RWPE1 (cell line): ENCODE results near the gene CNTNAP2.
"Not testable (repeated sequence)": the region's sequence is repeated elsewhere in the genome, so short reads cannot be mapped to it uniquely, and the experiment has no call there.

Source experiments
- CTCF ChIA-PET: fragments of 350-600 bp; sonication (Branson Sonifier 250); formaldehyde crosslinking; extraction: SDS; loops from one replicate; lab custom pipeline; 2021; lab: Yijun Ruan, JAX
- POLR2A ChIA-PET: fragments of 400-600 bp; formaldehyde crosslinking; extraction: SDS; loops from one replicate; lab custom pipeline; 2020; ENCODE audit warnings: antibody characterized with exemption; ENCODE audit not compliant: low non-redundant PET; lab: Yijun Ruan, JAX
- DNase-seq: peaks from one replicate; pipeline ENCODE4 v3.0.0; 2012; ENCODE audit warnings: low spot score
- H3K27ac ChIP-seq: fragments of 450-650 bp; 2 replicates; pipeline ENCODE4 v1.5.1; 2017
- CTCF ChIP-seq: fragments of 450-650 bp; conservative IDR thresholded peaks from 2 replicates; pipeline ENCODE4 v1.5.1; 2017; ENCODE audit warnings: low read depth, mild to moderate bottlenecking

CNTNAP2 gene

DNA sequence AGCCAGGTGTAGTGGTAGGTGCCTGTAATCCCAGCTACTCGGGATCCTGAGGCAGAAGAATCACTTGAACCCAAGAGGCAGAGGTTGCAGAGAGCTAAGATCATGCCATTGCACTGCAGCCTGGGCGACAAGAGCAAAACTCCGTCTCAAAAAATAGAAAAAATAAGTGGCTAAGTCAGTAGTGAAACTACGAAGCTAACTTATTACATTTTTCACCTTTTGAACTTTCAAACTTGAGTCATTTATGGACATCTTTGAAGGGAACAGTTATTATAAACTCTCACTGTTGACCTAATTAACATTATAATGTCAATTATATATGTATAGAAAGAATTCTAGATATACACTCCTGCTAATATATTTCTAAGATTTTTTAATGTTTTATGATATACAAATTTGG, 1932.5 kb downstream of the CNTNAP2 start:
- H3K27ac ChIP-seq: no peak overlapping the region
- ChIA-PET POLR2A (no interaction called here), CTCF (interaction anchor here (0.7 kb wide), 1 partner anchor 140 kb away, joined by 3 read pairs; no protein-coding TSS in a partner anchor)
- DNase-seq: no peak
- TF ChIP-seq CTCF: no peak

- no peak for DNase-seq
- ChIA-PET CTCF (no interaction called here), POLR2A (no interaction called here)
- no peak overlapping the region for H3K27ac ChIP-seq
- TF ChIP-seq CTCF: no peak
Observed at GRCh38 chr7:148050492-148051158, 1934.0 kb downstream of the CNTNAP2 start.

GRCh38 chr7:148056406-148056805, 1939.8 kb downstream of the CNTNAP2 start:
- ChIA-PET POLR2A (no interaction called here), CTCF (no interaction called here)
- no peak overlapping the region for H3K27ac ChIP-seq
- TF ChIP-seq CTCF: no peak
- DNase-seq: no peak

GRCh38 chr7:148058092-148058491, 1941.5 kb downstream of the CNTNAP2 start:
- ChIA-PET CTCF (no interaction called here), POLR2A (no interaction called here)
- DNase-seq: no peak
- no peak overlapping the region for H3K27ac ChIP-seq
- no peak for TF ChIP-seq CTCF

GRCh38 chr7:148058753-148059152, 1942.2 kb downstream of the CNTNAP2 start:
- CTCF ChIA-PET: no interaction called here
- DNase-seq: no peak
- TF ChIP-seq CTCF: no peak

DNA sequence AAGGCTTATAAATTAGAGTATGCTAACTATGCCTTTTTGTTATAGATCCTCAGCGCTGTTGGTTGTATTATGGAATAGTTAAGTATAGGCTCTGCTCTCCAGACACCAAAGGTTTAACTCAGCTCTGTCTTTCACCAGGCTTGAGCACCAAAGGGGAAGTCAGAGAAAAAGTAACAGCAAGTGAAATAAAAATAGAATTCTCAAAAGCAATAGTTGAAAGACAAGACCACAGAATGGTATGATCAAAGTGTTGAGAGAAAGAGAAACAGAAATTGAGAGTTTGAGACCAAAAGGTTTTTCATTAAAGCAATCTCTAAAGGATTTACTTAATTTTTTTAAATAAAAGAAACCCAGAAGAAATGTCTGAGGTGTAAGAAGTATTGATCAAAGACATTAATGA, 1944.1 kb downstream of the CNTNAP2 start:
- ChIA-PET POLR2A (no interaction called here), CTCF (no interaction called here)
- no peak for TF ChIP-seq CTCF
- no peak overlapping the region for H3K27ac ChIP-seq
- DNase-seq: no peak

More at GRCh38 chr7:148058753-148059152, 1942.2 kb downstream of the CNTNAP2 start:
- no peak overlapping the region for H3K27ac ChIP-seq
- POLR2A ChIA-PET: no interaction called here

DNA sequence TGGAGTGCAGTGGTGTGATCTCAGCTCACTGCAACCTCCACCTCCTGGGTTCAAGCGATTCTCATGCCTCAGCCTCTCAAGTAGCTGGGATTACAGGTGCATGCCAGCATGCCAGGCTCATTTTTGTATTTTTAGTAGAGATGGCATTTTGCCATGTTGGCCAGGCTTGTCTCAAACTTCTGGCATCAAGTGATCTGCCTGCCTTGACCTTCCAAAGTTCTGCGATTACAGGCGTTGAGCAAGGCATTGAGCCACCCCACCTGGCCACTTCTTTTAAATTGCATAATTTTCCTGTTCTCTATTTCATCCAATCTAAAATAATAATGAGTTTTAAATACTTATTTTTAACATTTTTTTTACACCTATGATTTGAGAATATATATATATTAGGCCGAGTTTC, 1961.5 kb downstream of the CNTNAP2 start:
- DNase-seq, CTCF ChIA-PET, POLR2A ChIA-PET, H3K27ac ChIP-seq: not testable (repeated sequence)
